Stimulated activated memory B cell treated with anti-CD40 and anti-IgM and Interleukin-4, amounts not matched to agents 10 μg/mL and 1 μg/mL and 100 μg/mL, for 72 hours (primary cell): ENCODE data around the gene LMAN2.

Experiments
- ATAC-seq: fragments of 150-1000 bp; cut with Tn5 transposase; 2 replicates; pipeline ENCODE4 v1.10.0; 2021
- H3K27ac Mint-ChIP-seq: one replicate; pipeline ENCODE4 v1.8.0; 2022; ENCODE audit warnings: mild to moderate bottlenecking, mixed read lengths
- H3K27me3 Mint-ChIP-seq: one replicate; pipeline ENCODE4 v1.8.0; 2022; ENCODE audit warnings: mixed read lengths
- H3K36me3 Mint-ChIP-seq: one replicate; pipeline ENCODE4 v1.8.0; 2022; ENCODE audit warnings: mixed read lengths
- H3K4me1 Mint-ChIP-seq: one replicate; pipeline ENCODE4 v1.8.0; 2022; ENCODE audit warnings: mixed read lengths
- H3K4me3 Mint-ChIP-seq: one replicate; pipeline ENCODE4 v1.8.0; 2022; ENCODE audit warnings: mild to moderate bottlenecking, moderate library complexity, mixed read lengths
- H3K9me3 Mint-ChIP-seq: one replicate; pipeline ENCODE4 v1.8.0; 2022; ENCODE audit warnings: mixed read lengths

LMAN2 gene

GRCh38 chr5:177333420-177334154, 17.9 kb downstream of the LMAN2 start:
- peak overlapping the region; percentile 45 for H3K27ac Mint-ChIP-seq
- H3K27me3 Mint-ChIP-seq: no peaks in the 10 kb centered on the region
- H3K36me3 Mint-ChIP-seq: peaks cover 71% of the 10 kb centered on the region
- no peak overlapping the region for H3K4me3 Mint-ChIP-seq
- ATAC-seq: no peak
- peaks cover 24% of the 10 kb centered on the region for H3K4me1 Mint-ChIP-seq
- no peaks in the 10 kb centered on the region for H3K9me3 Mint-ChIP-seq

GRCh38 chr5:177332896-177333260, 18.6 kb downstream of the LMAN2 start:
- H3K4me3 Mint-ChIP-seq: no peak overlapping the region
- H3K27ac Mint-ChIP-seq: peak overlapping the region; percentile 15
- no peak for ATAC-seq
- no peaks in the 10 kb centered on the region for H3K9me3 Mint-ChIP-seq
- no peaks in the 10 kb centered on the region for H3K27me3 Mint-ChIP-seq
- peaks cover 70% of the 10 kb centered on the region for H3K36me3 Mint-ChIP-seq
- H3K4me1 Mint-ChIP-seq: peaks cover 24% of the 10 kb centered on the region

- no peaks in the 10 kb centered on the region for H3K9me3 Mint-ChIP-seq
- H3K27ac Mint-ChIP-seq: peak overlapping the region; percentile 57
- ATAC-seq: no peak
- peaks cover 24% of the 10 kb centered on the region for H3K4me1 Mint-ChIP-seq
- H3K36me3 Mint-ChIP-seq: peaks cover 70% of the 10 kb centered on the region
- H3K27me3 Mint-ChIP-seq: no peaks in the 10 kb centered on the region
- no peak overlapping the region for H3K4me3 Mint-ChIP-seq
Observed at GRCh38 chr5:177332031-177332895, 19.2 kb downstream of the LMAN2 start.

- Mint-ChIP-seq H3K4me1 (peaks cover 20% of the 10 kb centered on the region), H3K27ac (peak overlapping the region; percentile 57), H3K27me3 (no peaks in the 10 kb centered on the region), H3K9me3 (no peaks in the 10 kb centered on the region), H3K4me3 (no peak overlapping the region), H3K36me3 (peaks cover 70% of the 10 kb centered on the region)
- ATAC-seq: no peak
Observed at GRCh38 chr5:177330991-177331842, 20.3 kb downstream of the LMAN2 start.

GRCh38 chr5:177329883-177330282, 21.6 kb downstream of the LMAN2 start:
- no peaks in the 10 kb centered on the region for H3K9me3 Mint-ChIP-seq
- no peak overlapping the region for H3K27ac Mint-ChIP-seq
- H3K4me3 Mint-ChIP-seq: no peak overlapping the region
- peaks cover 56% of the 10 kb centered on the region for H3K36me3 Mint-ChIP-seq
- peaks cover 13% of the 10 kb centered on the region for H3K4me1 Mint-ChIP-seq
- no peak for ATAC-seq
- H3K27me3 Mint-ChIP-seq: no peaks in the 10 kb centered on the region

- peaks cover 44% of the 10 kb centered on the region for H3K36me3 Mint-ChIP-seq
Observed at GRCh38 chr5:177328545-177329231, 22.8 kb downstream of the LMAN2 start.

GRCh38 chr5:177327539-177328522, 23.6 kb downstream of the LMAN2 start:
- Mint-ChIP-seq H3K27me3 (no peaks in the 10 kb centered on the region), H3K4me3 (no peak overlapping the region), H3K27ac (no peak overlapping the region), H3K36me3 (peaks cover 36% of the 10 kb centered on the region), H3K9me3 (no peaks in the 10 kb centered on the region), H3K4me1 (peaks cover 13% of the 10 kb centered on the region)
- ATAC-seq: no peak

More at GRCh38 chr5:177328545-177329231, 22.8 kb downstream of the LMAN2 start:
- H3K4me1 Mint-ChIP-seq: peaks cover 13% of the 10 kb centered on the region
- H3K27ac Mint-ChIP-seq: no peak overlapping the region
- no peaks in the 10 kb centered on the region for H3K27me3 Mint-ChIP-seq
- no peak for ATAC-seq
- H3K4me3 Mint-ChIP-seq: no peak overlapping the region
- no peaks in the 10 kb centered on the region for H3K9me3 Mint-ChIP-seq

GRCh38 chr5:177325868-177326381, 25.5 kb downstream of the LMAN2 start:
- Mint-ChIP-seq H3K27me3 (no peaks in the 10 kb centered on the region), H3K4me3 (no peak overlapping the region), H3K4me1 (peaks cover 15% of the 10 kb centered on the region), H3K36me3 (peaks cover 26% of the 10 kb centered on the region), H3K27ac (no peak overlapping the region), H3K9me3 (no peaks in the 10 kb centered on the region)
- no peak for ATAC-seq

- H3K27me3 Mint-ChIP-seq: no peaks in the 10 kb centered on the region
- peak; percentile 54 for ATAC-seq
- H3K27ac Mint-ChIP-seq: no peak overlapping the region
- H3K9me3 Mint-ChIP-seq: peaks cover 6% of the 10 kb centered on the region
- H3K4me1 Mint-ChIP-seq: peaks cover 28% of the 10 kb centered on the region
- H3K4me3 Mint-ChIP-seq: no peak overlapping the region
- H3K36me3 Mint-ChIP-seq: peaks cover 15% of the 10 kb centered on the region
Observed at GRCh38 chr5:177320879-177321278, 30.6 kb downstream of the LMAN2 start.

- peaks cover 6% of the 10 kb centered on the region for H3K9me3 Mint-ChIP-seq
Observed at GRCh38 chr5:177319913-177320588, 31.4 kb downstream of the LMAN2 start.

GRCh38 chr5:177317959-177318377, 33.5 kb downstream of the LMAN2 start:
- no peak overlapping the region for H3K4me3 Mint-ChIP-seq
- peaks cover 15% of the 10 kb centered on the region for H3K36me3 Mint-ChIP-seq
- no peak overlapping the region for H3K27ac Mint-ChIP-seq
- peak; percentile 61 for ATAC-seq
- H3K4me1 Mint-ChIP-seq: peaks cover 28% of the 10 kb centered on the region
- H3K27me3 Mint-ChIP-seq: no peaks in the 10 kb centered on the region
- H3K9me3 Mint-ChIP-seq: peaks cover 6% of the 10 kb centered on the region

More at GRCh38 chr5:177319913-177320588, 31.4 kb downstream of the LMAN2 start:
- no peak for ATAC-seq
- Mint-ChIP-seq H3K27me3 (no peaks in the 10 kb centered on the region), H3K4me3 (no peak overlapping the region), H3K4me1 (peaks cover 28% of the 10 kb centered on the region), H3K27ac (no peak overlapping the region), H3K36me3 (peaks cover 15% of the 10 kb centered on the region)

- Mint-ChIP-seq H3K4me3 (no peak overlapping the region), H3K27ac (no peak overlapping the region), H3K4me1 (peaks cover 34% of the 10 kb centered on the region)
Observed at GRCh38 chr5:177316005-177316404, 35.5 kb downstream of the LMAN2 start.

GRCh38 chr5:177315411-177315810, 36.1 kb downstream of the LMAN2 start:
- Mint-ChIP-seq H3K27me3 (no peaks in the 10 kb centered on the region), H3K4me1 (peaks cover 34% of the 10 kb centered on the region), H3K27ac (no peak overlapping the region), H3K4me3 (no peak overlapping the region), H3K36me3 (peaks cover 11% of the 10 kb centered on the region), H3K9me3 (peaks cover 6% of the 10 kb centered on the region)
- ATAC-seq: no peak

More at GRCh38 chr5:177316005-177316404, 35.5 kb downstream of the LMAN2 start:
- H3K36me3 Mint-ChIP-seq: peaks cover 11% of the 10 kb centered on the region
- no peak for ATAC-seq
- peaks cover 6% of the 10 kb centered on the region for H3K9me3 Mint-ChIP-seq
- H3K27me3 Mint-ChIP-seq: no peaks in the 10 kb centered on the region
